HepG2 (cell line): ENCODE data around the gene FBF1. TPM values are rescaled to one million over a fixed set of nuclear protein-coding genes. Genes with fewer than 3 reads are reported as not detected.

Experiments used
- AFF4 ChIP-seq: sonication (generic); formaldehyde crosslinking; IDR thresholded peaks from 2 replicates; pipeline ENCODE4 v1.4.0; 2020; ENCODE audit warnings: missing genetic modification reagents
- ATF7-NPFF ChIP-seq: sonication (generic); formaldehyde crosslinking; IDR thresholded peaks from 2 replicates; pipeline ENCODE4 v1.8.1; 2023; ENCODE audit warnings: mild to moderate bottlenecking, low read depth, missing genetic modification reagents, moderate library complexity
- CBX1 ChIP-seq: IDR thresholded peaks from one replicate; pipeline ENCODE4 v1.6.1; 2016; ENCODE audit warnings: antibody characterized with exemption, low read depth
- CC2D1A ChIP-seq: sonication (generic); formaldehyde crosslinking; IDR thresholded peaks from 2 replicates; pipeline ENCODE4 v1.8.1; 2023; ENCODE audit warnings: mild to moderate bottlenecking, missing genetic modification reagents
- DNMT3B ChIP-seq: conservative IDR thresholded peaks from 2 replicates; pipeline ENCODE4 v1.6.1; 2016; ENCODE audit warnings: missing biosample characterization, control low read depth
- ESRRA ChIP-seq: sonication (generic); formaldehyde crosslinking; IDR thresholded peaks from 2 replicates; pipeline ENCODE4 v1.5.1; 2020; ENCODE audit warnings: mild to moderate bottlenecking, low read depth, missing genetic modification reagents
- FUBP1 ChIP-seq: sonication (generic); formaldehyde crosslinking; IDR thresholded peaks from 2 replicates; pipeline ENCODE4 v1.5.1; 2020; ENCODE audit warnings: missing genetic modification reagents, mild to moderate bottlenecking, borderline replicate concordance
- GTF3A ChIP-seq: sonication (generic); formaldehyde crosslinking; conservative IDR thresholded peaks from 2 replicates; pipeline ENCODE4 v1.4.0; 2020; ENCODE audit warnings: mild to moderate bottlenecking, missing genetic modification reagents
- NFATC3 ChIP-seq: sonication (generic); formaldehyde crosslinking; IDR thresholded peaks from 2 replicates; pipeline ENCODE4 v1.5.1; 2020; ENCODE audit warnings: mild to moderate bottlenecking, missing genetic modification reagents
- SRSF9 ChIP-seq: fragments of 200-400 bp; formaldehyde crosslinking; IDR thresholded peaks from 2 replicates; pipeline ENCODE4 v1.6.1; 2018; ENCODE audit warnings: borderline replicate concordance, mild to moderate bottlenecking, low read depth, low read length; ENCODE audit not compliant: insufficient read depth, poor library complexity, severe bottlenecking
- TARDBP ChIP-seq: sonication (generic); formaldehyde crosslinking; IDR thresholded peaks from 2 replicates; pipeline ENCODE4 v1.8.0; 2022; ENCODE audit warnings: mild to moderate bottlenecking, missing genetic modification reagents
- ZNF546 ChIP-seq: sonication (generic); formaldehyde crosslinking; conservative IDR thresholded peaks from 2 replicates; pipeline ENCODE4 v1.8.1; 2023; ENCODE audit warnings: mild to moderate bottlenecking, missing genetic modification reagents
- ZNF652 ChIP-seq: IDR thresholded peaks from 2 replicates; pipeline ENCODE4 v1.6.1; 2016; ENCODE audit warnings: low read depth, borderline replicate concordance
- ZNF879 ChIP-seq: sonication (generic); formaldehyde crosslinking; IDR thresholded peaks from 2 replicates; pipeline ENCODE4 v1.8.1; 2023; ENCODE audit warnings: missing genetic modification reagents
- ZSCAN25 ChIP-seq: sonication (generic); formaldehyde crosslinking; IDR thresholded peaks from 2 replicates; pipeline ENCODE4 v1.8.0; 2022; ENCODE audit warnings: mild to moderate bottlenecking, missing genetic modification reagents
- polyA plus RNA-seq, 8 experiments: library from polyadenylated mRNA; depleted of rRNA in 3 of 8; stranded (reverse) in 7 of 8; unstranded in 1 of 8; fragments of >200 nt; fragmentation: Illumina TruSeq in 4 of 8; extraction: Trizol in 4 of 8; gene quantifications; 2 replicates each; pipeline versions ENCODE4 v1.2.1 to v1.2.3, GENCODE V29; 2011 to 2016; ENCODE audit warnings: low read depth in 4 of 8, missing spikeins in 1 of 8, mixed read lengths in 1 of 8; ENCODE audit not compliant: insufficient read depth in 1 of 8
- total RNA-seq, 5 experiments: library from RNA; depleted of rRNA; stranded (reverse); fragments of >200 nt; fragmentation: Illumina TruSeq; extraction: Trizol; gene quantifications; 2 replicates each; pipeline ENCODE4 v1.2.3, GENCODE V29; 2016; ENCODE audit warnings: low read depth in 1 of 5

Gene FBF1
- total and polyA plus RNA-seq, 2 of the 13 experiments (the other 11 are each of a cell fraction or from before 2014, with no cell fraction given): 2.4 to 8.1 TPM

- TF ChIP-seq AFF4 (CRISPR knock-in tag) (no peak), ZNF546 (CRISPR knock-in tag) (peak; percentile 35; the same call in 1 of the 2 replicates), ATF7-NPFF (peak; percentile 79), ZNF879 (CRISPR knock-in tag) (peak; percentile 58), FUBP1 (CRISPR knock-in tag) (0 out of 2 replicates have a peak, but pooled peaks have one; percentile 84), GTF3A (CRISPR knock-in tag) (0 out of 2 replicates have a peak, but pooled peaks have one; percentile 62), TARDBP (peak; percentile 97), ZSCAN25 (CRISPR knock-in tag) (peak; percentile 92), SRSF9 (no peak), CBX1 (peak; percentile 48), ZNF652 (CRISPR knock-in tag) (peak; percentile 33; the same call in 1 of the 2 replicates), CC2D1A (CRISPR knock-in tag) (0 out of 2 replicates have a peak, but pooled peaks have one; percentile 70), DNMT3B (CRISPR knock-in tag) (no peak; the same call in 1 of the 2 replicates), NFATC3 (CRISPR knock-in tag) (peak; percentile 77; the same call in 1 of the 2 replicates), ESRRA (CRISPR knock-in tag) (peak; percentile 93)
Measured at GRCh38 chr17:75904749-75905521, 35.9 kb downstream of the FBF1 start, which contains the start of gene MRPL38 (continued).
